IMR-90 (cell line): ENCODE measurements around the gene CCDC33. TPM values are rescaled to one million over a fixed set of nuclear protein-coding genes. Genes with fewer than 3 reads are reported as not detected.

Experiments
- ATAC-seq: fragments of 200-7000 bp; cut with Tn5 transposase; 2 replicates; pipeline ENCODE4 v1.9.1; 2020; ENCODE audit warnings: low read depth, mild to moderate bottlenecking, moderate library complexity
- BruUV-seq: library from RNA; stranded (reverse); fragments of 400-500 nt; replicated peaks from 2 replicates; lab custom pipeline; 2021; lab: Mats Ljungman, UMichigan
- CTCF ChIA-PET: fragments of 300-600 bp; formaldehyde crosslinking; extraction: SDS; loops from one replicate; lab custom pipeline; 2021; ENCODE audit warnings: antibody characterized with exemption; lab: Yijun Ruan, JAX
- POLR2A ChIA-PET: fragments of 300-600 bp; sonication (Branson Sonifier 250); formaldehyde crosslinking; loops from one replicate; lab custom pipeline; 2022; ENCODE audit warnings: antibody characterized with exemption; ENCODE audit not compliant: unreplicated experiment; lab: Charles Lee
- DNase-seq: peaks from one replicate; pipeline ENCODE4 v3.0.0; 2013
- H2AFZ ChIP-seq: replicated peaks from 2 replicates; pipeline ENCODE3; 2013; ENCODE audit warnings: low read length, mild to moderate bottlenecking; ENCODE audit not compliant: poor library complexity
- H2AK5ac ChIP-seq: 2 replicates; pipeline ENCODE4 v1.6.1; 2013; ENCODE audit warnings: low read depth, low read length, inconsistent platforms
- H2AK9ac ChIP-seq: replicated peaks from 2 replicates; pipeline ENCODE3; 2013; ENCODE audit warnings: mild to moderate bottlenecking, low read depth, low read length, moderate library complexity; ENCODE audit not compliant: poor library complexity
- H2BK120ac ChIP-seq: 2 replicates; pipeline ENCODE4 v1.6.1; 2013; ENCODE audit warnings: low read depth, low read length, inconsistent platforms
- H2BK15ac ChIP-seq: 3 replicates; pipeline ENCODE4 v1.6.1; 2013; ENCODE audit warnings: low read depth, low read length, inconsistent platforms
- H2BK20ac ChIP-seq: 2 replicates; pipeline ENCODE4 v1.6.1; 2013; ENCODE audit warnings: low read depth, mild to moderate bottlenecking, inconsistent platforms, low read length, moderate library complexity
- H2BK5ac ChIP-seq: 2 replicates; pipeline ENCODE4 v1.6.1; 2013; ENCODE audit warnings: mild to moderate bottlenecking, low read depth, low read length, inconsistent platforms; ENCODE audit not compliant: poor library complexity, severe bottlenecking
- H3K14ac ChIP-seq: replicated peaks from 2 replicates; pipeline ENCODE4 v1.6.1; 2013; ENCODE audit warnings: low read depth, low read length, inconsistent platforms
- H3K18ac ChIP-seq: 2 replicates; pipeline ENCODE4 v1.6.1; 2013; ENCODE audit warnings: low read depth, low read length, control low read depth
- H3K23ac ChIP-seq: 2 replicates; pipeline ENCODE4 v1.6.1; 2013; ENCODE audit warnings: low read depth, low read length, inconsistent platforms
- H3K27ac ChIP-seq: 2 replicates; pipeline ENCODE4 v1.5.1; 2013; ENCODE audit warnings: mild to moderate bottlenecking, control low read depth, low read length; ENCODE audit not compliant: insufficient read depth
- H3K27me3 ChIP-seq: 2 replicates; pipeline ENCODE4 v1.6.1; 2013; ENCODE audit warnings: low read length; ENCODE audit not compliant: control insufficient read depth, insufficient read depth
- H3K36me3 ChIP-seq: 2 replicates; pipeline ENCODE4 v1.6.1; 2013; ENCODE audit warnings: low read length, mixed read lengths; ENCODE audit not compliant: control insufficient read depth, insufficient read depth
- H3K4ac ChIP-seq: 2 replicates; pipeline ENCODE4 v1.6.1; 2013; ENCODE audit warnings: low read depth, low read length, inconsistent platforms
- H3K4me1 ChIP-seq: 2 replicates; pipeline ENCODE4 v1.6.1; 2013; ENCODE audit warnings: low read length, mixed read lengths; ENCODE audit not compliant: control insufficient read depth, insufficient read depth
- H3K4me2 ChIP-seq: 2 replicates; pipeline ENCODE4 v1.6.1; 2013; ENCODE audit warnings: low read depth, mild to moderate bottlenecking, control low read depth, low read length, moderate library complexity
- H3K4me3 ChIP-seq: 2 replicates; pipeline ENCODE4 v1.5.1; 2013; ENCODE audit warnings: low read depth, mild to moderate bottlenecking, control low read depth, low read length, moderate library complexity; ENCODE audit not compliant: insufficient read depth
- H3K56ac ChIP-seq: 2 replicates; pipeline ENCODE4 v1.6.1; 2013; ENCODE audit warnings: low read length, inconsistent platforms; ENCODE audit not compliant: insufficient read depth; ENCODE audit errors: extremely low read depth
- H3K79me1 ChIP-seq, 2 experiments: 2 replicates each; pipeline ENCODE4 v1.6.1; 2013; ENCODE audit warnings: low read length in 2 of 2, inconsistent platforms in 1 of 2, low read depth in 1 of 2
- H3K9ac ChIP-seq: 2 replicates; pipeline ENCODE4 v1.6.1; 2013; ENCODE audit warnings: low read depth, low read length, control low read depth
- H3K9me1 ChIP-seq: 2 replicates; pipeline ENCODE4 v1.6.1; 2013; ENCODE audit warnings: low read length, inconsistent platforms; ENCODE audit not compliant: insufficient read depth
- H3K9me3 ChIP-seq: 2 replicates; pipeline ENCODE4 v1.6.1; 2013; ENCODE audit warnings: low read length; ENCODE audit not compliant: control insufficient read depth, insufficient read depth
- H4K20me1 ChIP-seq: 2 replicates; pipeline ENCODE4 v1.6.1; 2013; ENCODE audit warnings: low read length, inconsistent platforms; ENCODE audit not compliant: insufficient read depth
- H4K5ac ChIP-seq: 2 replicates; pipeline ENCODE4 v1.6.1; 2013; ENCODE audit warnings: mild to moderate bottlenecking, low read depth, low read length, control low read depth
- H4K8ac ChIP-seq, 2 experiments: 2 replicates each; pipeline ENCODE4 v1.6.1; 2013; ENCODE audit warnings: low read depth in 2 of 2, low read length in 2 of 2, control low read depth in 1 of 2, inconsistent platforms in 1 of 2
- H4K91ac ChIP-seq: 2 replicates; pipeline ENCODE4 v1.6.1; 2013; ENCODE audit warnings: low read depth, low read length, inconsistent platforms; ENCODE audit not compliant: insufficient read depth
- CEBPB ChIP-seq: IDR thresholded peaks from 2 replicates; pipeline ENCODE4 v1.6.1; 2012; ENCODE audit warnings: low read depth, low read length, improper control_type of control experiment
- WGBS, 2 experiments: methylation state at CpG; one replicate each; pipeline versions ENCODE4 v1.1.5 to v1.1.7; 2013; ENCODE audit warnings: missing lambda C conversion rate in 2 of 2; ENCODE audit not compliant: insufficient read length in 1 of 2; ENCODE audit errors: extremely low coverage in 2 of 2; 5-methylcytosine and 5-hydroxymethylcytosine counted together
- dilution Hi-C: fragments of 300-500 bp; cut with HindIII; formaldehyde crosslinking; loops from one replicate; pipeline ENCODE4 v1.14.3; 2018; ENCODE audit warnings: low sequenced_read_pairs; ENCODE audit not compliant: unreplicated experiment
- in situ Hi-C: fragments of 300-500 bp; cut with MboI; formaldehyde crosslinking; loops from 3 replicates; pipeline ENCODE4 v1.14.3; 2019; ENCODE audit warnings: low sequenced_read_pairs, inconsistent platforms, mixed read lengths
- intact Hi-C: fragments of 100-400 bp; cut with micrococcal nuclease; formaldehyde crosslinking; loops from 2 replicates; pipeline ENCODE4 v1.10.0; 2022
- polyA plus RNA-seq, 3 experiments: library from polyadenylated mRNA; depleted of rRNA; stranded (reverse); fragments of >200 nt; gene quantifications; 2 replicates each; pipeline ENCODE4 v1.2.3, GENCODE V29; 2012; ENCODE audit warnings: low replicate concordance in 1 of 3
- total RNA-seq: library from RNA; depleted of rRNA; stranded (reverse); fragments of >200 nt; gene quantifications from 2 replicates; pipeline ENCODE4 v1.2.3, GENCODE V29; 2012

Gene CCDC33
- total and polyA plus RNA-seq, 2 of the 4 experiments (the other 2 are of a cell fraction), result not detected

- Histone ChIP-seq H2BK120ac (no peak overlapping the region), H3K27me3 (peaks cover 58% of the 10 kb centered on the region), H3K23ac (no peak overlapping the region), H4K8ac (no peak overlapping the region), H3K4me1 (no peaks in the 10 kb centered on the region), H2AK9ac (no peak overlapping the region), H4K20me1 (no peaks in the 10 kb centered on the region), H3K9me1 (no peaks in the 10 kb centered on the region), H3K9me3 (no peaks in the 10 kb centered on the region), H3K18ac (no peak overlapping the region), H3K56ac (no peak overlapping the region), H3K4me2 (no peak overlapping the region), H2BK5ac (no peak overlapping the region), H3K4me3 (no peak overlapping the region), H4K91ac (no peak overlapping the region), H2BK15ac (no peak overlapping the region), H3K36me3 (no peaks in the 10 kb centered on the region), H2AFZ (no peak overlapping the region), H3K9ac (no peak overlapping the region), H2AK5ac (no peak overlapping the region), H3K27ac (no peak overlapping the region), H2BK20ac (no peak overlapping the region), H3K79me1 (no peaks in the 10 kb centered on the region), H3K14ac (no peak overlapping the region), H3K4ac (no peak overlapping the region), H4K5ac (no peak overlapping the region)
- in situ Hi-C loops (no loop called here), dilution Hi-C loops (no loop called here), intact Hi-C loops (no loop called here)
- ATAC-seq (no peak), DNase-seq (no peak)
- BruUV-seq, result no TSS peak
- POLR2A ChIA-PET, result interaction anchor here (0.5 kb wide), 1 partner anchor 339 kb away, joined by 3 read pairs; no protein-coding TSS in a partner anchor
- no peak for TF ChIP-seq CEBPB
- CTCF ChIA-PET, result no interaction called here
- 63% methylated on average over 6 of the region's 11 CpGs; no CpG with 5 or more reads in 1 of the 2 experiments for WGBS, 2 experiments
Measured at GRCh38 chr15:74330861-74331408, 94.8 kb downstream of the CCDC33 start.
